ENCODE data around the gene RGS16. TPM values are rescaled to one million over a fixed set of nuclear protein-coding genes. Genes with fewer than 3 reads are reported as not detected.

The RGS16 gene
- total and polyA plus RNA-seq, 9 of the 15 experiments (the other 6 are each of a cell fraction or from before 2014, with no cell fraction given): 0.07 to 0.55 (median 0.36) TPM

- Histone ChIP-seq H3K9me1 (ENCODE audit: control insufficient read depth, insufficient read depth, low read length) (no peaks in the 10 kb centered on the region), H3K36me3 (ENCODE audit: control insufficient read depth, insufficient read depth, low read length) (no peaks in the 10 kb centered on the region), H3K4me2 (ENCODE audit: insufficient read depth, low read length) (no peak overlapping the region), H4K20me1 (replicated peaks; ENCODE audit: control insufficient read depth, insufficient read depth, low read length) (0 out of 2 replicates have a peak, but pooled peaks cover 3% of the 10 kb centered on the region), H3K27me3 (ENCODE audit: control insufficient read depth in 2 of 2, insufficient read depth in 2 of 2, low read length in 2 of 2) (peaks cover 39 to 70% of the 10 kb centered on the region in 2 experiments; a peak in 4 of 5 replicates), H3K79me2 (ENCODE audit: control insufficient read depth, insufficient read depth, low read length) (no peaks in the 10 kb centered on the region), H3K9ac (ENCODE audit: insufficient read depth in 1 of 2, low read depth in 2 of 2, low read length in 2 of 2) (no peak overlapping the region), H3K9me3 (replicated peaks; ENCODE audit: control insufficient read depth, insufficient read depth, low read depth, low read length) (no peaks in the 10 kb centered on the region), H3K27ac (ENCODE audit: extremely low read depth, low read depth, low read length) (no peak overlapping the region), H2AFZ (ENCODE audit: low read depth, low read length) (no peak overlapping the region), H3K4me1 (replicated peaks in 1 of 2; ENCODE audit: control insufficient read depth in 2 of 2, insufficient read depth in 2 of 2, low read length in 2 of 2) (no peaks in the 10 kb centered on the region), H3K4me3 (no peak overlapping the region)
- BruUV-seq (replicated peaks): no TSS peak
- WGBS (ENCODE audit: insufficient coverage, low coverage, missing lambda C conversion rate): 0% methylated on average over 5 of the region's 5 CpGs
- DNase-seq (ENCODE audit: extremely low read depth in 1 of 4, low spot score in 3 of 4): no peak
- ATAC-seq: no peak
- POLR2A ChIA-PET: interaction anchor here (0.8 to 1.2 kb wide), 2 partner anchors 10 kb away, joined by 3 to 4 read pairs; no protein-coding TSS in a partner anchor
- in situ Hi-C loops (cut with MboI): no loop called here
- no peak for FAIRE-seq
- intact Hi-C loops (cut with micrococcal nuclease): no loop called here
- CTCF ChIA-PET (ENCODE audit: low intra/inter-chr PET ratio): no interaction called here
- TF ChIP-seq MLLT1 (IDR thresholded peaks at IDR 0.05) (no peak), GTF3C2 (IDR thresholded peaks at IDR 0.05; ENCODE audit: borderline replicate concordance, extremely low read depth, insufficient read length) (no peak), TAF15 (IDR thresholded peaks at IDR 0.05; ENCODE audit: low read depth, low read length) (no peak), SRSF7 (optimal IDR thresholded peaks at IDR 0.05; ENCODE audit: low read depth, low read length) (no peak)
Measured at GRCh38 chr1:182637769-182638168, 33.6 kb upstream of the RGS16 start.

All from K562 (cell line).